ENCODE data around the gene NKG7. TPM values are rescaled to one million over a fixed set of nuclear protein-coding genes. Genes with fewer than 3 reads are reported as not detected.

The NKG7 gene
- total RNA-seq, 1 donor from 2014 or later, result 332 TPM

- Mint-ChIP-seq H3K27me3 (ENCODE audit: low read depth) (no peaks in the 10 kb centered on the region), H3K4me1 (ENCODE audit: low read depth) (peaks cover 16% of the 10 kb centered on the region), H3K27ac (no peak overlapping the region), H3K9me3 (no peaks in the 10 kb centered on the region), H3K4me3 (ENCODE audit: low read depth) (no peak overlapping the region), H3K36me3 (ENCODE audit: low read depth) (peaks cover 6% of the 10 kb centered on the region)
- intact Hi-C loops (cut with micrococcal nuclease), result no loop called here
- no peak for DNase-seq (ENCODE audit: low spot score)
These were observed 9.6 kb upstream of the NKG7 start for GRCh38 chr19:51382004-51382403.

GRCh38 chr19:51380379-51380778 is 7.9 kb upstream of the NKG7 start:
- intact Hi-C loops (cut with micrococcal nuclease), result no loop called here
- Mint-ChIP-seq H3K27ac (peak overlapping the region; percentile 4), H3K36me3 (ENCODE audit: low read depth) (peaks cover 7% of the 10 kb centered on the region), H3K4me1 (ENCODE audit: low read depth) (peaks cover 29% of the 10 kb centered on the region), H3K4me3 (ENCODE audit: low read depth) (no peak overlapping the region), H3K9me3 (no peaks in the 10 kb centered on the region), H3K27me3 (ENCODE audit: low read depth) (no peaks in the 10 kb centered on the region)
- no peak for DNase-seq (ENCODE audit: low spot score)

GRCh38 chr19:51377422-51377821 is 5.0 kb upstream of the NKG7 start:
- Mint-ChIP-seq H3K36me3 (ENCODE audit: low read depth) (peaks cover 15% of the 10 kb centered on the region), H3K9me3 (no peaks in the 10 kb centered on the region), H3K4me1 (ENCODE audit: low read depth) (peaks cover 55% of the 10 kb centered on the region), H3K4me3 (ENCODE audit: low read depth) (no peak overlapping the region), H3K27me3 (ENCODE audit: low read depth) (no peaks in the 10 kb centered on the region), H3K27ac (no peak overlapping the region)
- DNase-seq (ENCODE audit: low spot score), result no peak
- intact Hi-C loops (cut with micrococcal nuclease), result no loop called here

- H3K9me3 Mint-ChIP-seq, result no peaks in the 10 kb centered on the region
- peaks cover 25% of the 10 kb centered on the region for H3K36me3 Mint-ChIP-seq (ENCODE audit: low read depth)
- peak overlapping the region; percentile 94 for H3K27ac Mint-ChIP-seq
- no peaks in the 10 kb centered on the region for H3K27me3 Mint-ChIP-seq (ENCODE audit: low read depth)
- H3K4me1 Mint-ChIP-seq (ENCODE audit: low read depth), result peaks cover 64% of the 10 kb centered on the region
- intact Hi-C loops (cut with micrococcal nuclease), result no loop called here
- no peak for DNase-seq (ENCODE audit: low spot score)
- peak overlapping the region; percentile 83 for H3K4me3 Mint-ChIP-seq (ENCODE audit: low read depth)
These were observed 3.2 kb upstream of the NKG7 start for GRCh38 chr19:51375504-51376221.

GRCh38 chr19:51372021-51372648 is 319 bp downstream of the NKG7 start:
- intact Hi-C loops (cut with micrococcal nuclease), result loop anchor here (2.0 kb wide), 1 partner anchor 69 kb away; no protein-coding TSS in a partner anchor
- peaks cover 65% of the 10 kb centered on the region for H3K4me1 Mint-ChIP-seq (ENCODE audit: low read depth)
- H3K36me3 Mint-ChIP-seq (ENCODE audit: low read depth), result peaks cover 37% of the 10 kb centered on the region
- no peaks in the 10 kb centered on the region for H3K27me3 Mint-ChIP-seq (ENCODE audit: low read depth)
- peak overlapping the region; percentile 84 for H3K4me3 Mint-ChIP-seq (ENCODE audit: low read depth)
- no peak for DNase-seq (ENCODE audit: low spot score)
- H3K27ac Mint-ChIP-seq, result peak overlapping the region; percentile 94
- H3K9me3 Mint-ChIP-seq, result no peaks in the 10 kb centered on the region

GRCh38 chr19:51371186-51371690 is 1.2 kb downstream of the NKG7 start:
- DNase-seq (ENCODE audit: low spot score), result no peak
- intact Hi-C loops (cut with micrococcal nuclease), result no loop called here
- Mint-ChIP-seq H3K4me3 (ENCODE audit: low read depth) (peak overlapping the region; percentile 84), H3K36me3 (ENCODE audit: low read depth) (peaks cover 40% of the 10 kb centered on the region), H3K9me3 (no peaks in the 10 kb centered on the region), H3K27ac (peak overlapping the region; percentile 94), H3K27me3 (ENCODE audit: low read depth) (no peaks in the 10 kb centered on the region), H3K4me1 (ENCODE audit: low read depth) (peaks cover 58% of the 10 kb centered on the region)

GRCh38 chr19:51370230-51370629 is 2.2 kb downstream of the NKG7 start:
- Mint-ChIP-seq H3K36me3 (ENCODE audit: low read depth) (peaks cover 46% of the 10 kb centered on the region), H3K4me1 (ENCODE audit: low read depth) (peaks cover 53% of the 10 kb centered on the region), H3K4me3 (ENCODE audit: low read depth) (peak overlapping the region; percentile 84), H3K9me3 (no peaks in the 10 kb centered on the region), H3K27ac (peak overlapping the region; percentile 94), H3K27me3 (ENCODE audit: low read depth) (no peaks in the 10 kb centered on the region)
- DNase-seq (ENCODE audit: low spot score), result no peak
- intact Hi-C loops (cut with micrococcal nuclease), result no loop called here

- no peak for DNase-seq (ENCODE audit: low spot score)
- no peaks in the 10 kb centered on the region for H3K27me3 Mint-ChIP-seq (ENCODE audit: low read depth)
- peaks cover 51% of the 10 kb centered on the region for H3K4me1 Mint-ChIP-seq (ENCODE audit: low read depth)
- H3K9me3 Mint-ChIP-seq, result no peaks in the 10 kb centered on the region
- H3K27ac Mint-ChIP-seq, result peak within 1 kb of the TSS; percentile 95
- peak within 1 kb of the TSS; percentile 98 for H3K4me3 Mint-ChIP-seq (ENCODE audit: low read depth)
- intact Hi-C loops (cut with micrococcal nuclease), result no loop called here
- H3K36me3 Mint-ChIP-seq (ENCODE audit: low read depth), result peaks cover 51% of the 10 kb centered on the region
These were observed 3.8 kb downstream of the NKG7 start, which contains the start of gene CLDND2 for GRCh38 chr19:51368366-51369282. TSS of gene CLDND2 (minus strand) at chr19:51369003. CDS start at chr19:51368577, 426 bp downstream.

GRCh38 chr19:51367565-51368365 is 4.7 kb downstream of the NKG7 start:
- H3K36me3 Mint-ChIP-seq (ENCODE audit: low read depth), result peaks cover 57% of the 10 kb centered on the region
- peaks cover 49% of the 10 kb centered on the region for H3K4me1 Mint-ChIP-seq (ENCODE audit: low read depth)
- no peaks in the 10 kb centered on the region for H3K27me3 Mint-ChIP-seq (ENCODE audit: low read depth)
- H3K27ac Mint-ChIP-seq, result peak overlapping the region; percentile 95
- H3K9me3 Mint-ChIP-seq, result no peaks in the 10 kb centered on the region
- intact Hi-C loops (cut with micrococcal nuclease), result loop anchor here (1.0 kb wide), 2 partner anchors 27 to 28 kb away; no protein-coding TSS in a partner anchor
- DNase-seq (ENCODE audit: low spot score), result peak; percentile 98
- peak overlapping the region; percentile 98 for H3K4me3 Mint-ChIP-seq (ENCODE audit: low read depth)

- no peaks in the 10 kb centered on the region for H3K27me3 Mint-ChIP-seq (ENCODE audit: low read depth)
- peak overlapping the region; percentile 98 for H3K4me3 Mint-ChIP-seq (ENCODE audit: low read depth)
- H3K36me3 Mint-ChIP-seq (ENCODE audit: low read depth), result peaks cover 59% of the 10 kb centered on the region
- DNase-seq (ENCODE audit: low spot score), result no peak
- peak overlapping the region; percentile 95 for H3K27ac Mint-ChIP-seq
- intact Hi-C loops (cut with micrococcal nuclease), result loop anchor here (1.0 kb wide), 2 partner anchors 27 to 28 kb away; no protein-coding TSS in a partner anchor
- H3K4me1 Mint-ChIP-seq (ENCODE audit: low read depth), result peaks cover 51% of the 10 kb centered on the region
- no peaks in the 10 kb centered on the region for H3K9me3 Mint-ChIP-seq
These were observed 5.2 kb downstream of the NKG7 start for GRCh38 chr19:51367255-51367564.

GRCh38 chr19:51366389-51367254 is 5.8 kb downstream of the NKG7 start:
- Mint-ChIP-seq H3K4me3 (ENCODE audit: low read depth) (peak overlapping the region; percentile 98), H3K9me3 (no peaks in the 10 kb centered on the region), H3K27ac (peak overlapping the region; percentile 95), H3K4me1 (ENCODE audit: low read depth) (peaks cover 52% of the 10 kb centered on the region), H3K27me3 (ENCODE audit: low read depth) (no peaks in the 10 kb centered on the region), H3K36me3 (ENCODE audit: low read depth) (peaks cover 53% of the 10 kb centered on the region)
- intact Hi-C loops (cut with micrococcal nuclease), result loop anchor here (1.0 kb wide), 2 partner anchors 27 to 28 kb away; no protein-coding TSS in a partner anchor
- DNase-seq (ENCODE audit: low spot score), result peak; percentile 93

Measured in activated T-helper 2 cell treated with anti-CD3 and anti-CD28 coated beads, Interferon-gamma antibody, Interleukin-2, Interleukin-4, amounts not matched to agents 10 μg/mL and 5 μg/mL and 100 μg/mL, durations not matched to agents 14 hours and 24 hours and 36 hours (primary cell).